ENCODE data around the gene CHD9NB.
"Not testable (repeated sequence)": the region's sequence is repeated elsewhere in the genome, so short reads cannot be mapped to it uniquely, and the experiment has no call there.

CHD9NB gene

DNA sequence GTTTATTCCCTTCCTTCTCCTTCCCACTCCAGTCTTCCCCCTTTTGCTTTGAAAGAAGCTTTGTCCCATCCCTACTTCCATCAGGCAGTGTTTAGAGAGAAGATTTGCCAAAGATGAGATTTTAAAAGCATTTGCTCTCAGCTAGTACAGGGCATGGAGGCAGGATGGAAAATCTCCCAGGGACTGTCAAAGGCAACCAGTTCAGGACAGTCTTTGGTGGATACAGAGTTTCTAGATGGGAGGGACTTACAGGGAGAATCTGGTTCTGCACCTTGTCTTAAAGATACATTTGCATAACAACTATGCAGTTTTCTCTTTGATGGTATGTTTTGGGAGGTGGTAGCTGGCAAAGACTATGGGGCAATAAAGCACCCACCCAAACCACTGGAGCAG lies 28.3 kb upstream of the CHD9NB start:
- no peaks in the 10 kb centered on the region; the same call in 1 of the 2 replicates for H3K36me3 ChIP-seq
- H3K9me3 ChIP-seq: no peaks in the 10 kb centered on the region
- no peak overlapping the region for H3K4me3 ChIP-seq (ENCODE audit: low read depth, low read length)
- no peak for TF ChIP-seq CTCF (IDR thresholded peaks at IDR 0.05; ENCODE audit: low read depth, low read length)
- peaks cover 62% of the 10 kb centered on the region for H3K4me1 ChIP-seq
- no peak for DNase-seq
- H3K27me3 ChIP-seq: no peaks in the 10 kb centered on the region

GRCh38 chr16:53080345-53081031 lies 27.8 kb upstream of the CHD9NB start:
- TF ChIP-seq CTCF (IDR thresholded peaks at IDR 0.05; ENCODE audit: low read depth, low read length): no peak
- peak; percentile 86 for DNase-seq
- Histone ChIP-seq H3K36me3 (peaks cover 4% of the 10 kb centered on the region; the same call in 1 of the 2 replicates), H3K27me3 (no peaks in the 10 kb centered on the region), H3K4me3 (ENCODE audit: low read depth, low read length) (peak overlapping the region; percentile 29), H3K9me3 (no peaks in the 10 kb centered on the region), H3K4me1 (peaks cover 59% of the 10 kb centered on the region)

- H3K36me3 ChIP-seq: peaks cover 4% of the 10 kb centered on the region; the same call in 1 of the 2 replicates
- H3K9me3 ChIP-seq: no peaks in the 10 kb centered on the region
- H3K4me3 ChIP-seq (ENCODE audit: low read depth, low read length): no peak overlapping the region
- no peak for TF ChIP-seq CTCF (IDR thresholded peaks at IDR 0.05; ENCODE audit: low read depth, low read length)
- peaks cover 46% of the 10 kb centered on the region for H3K4me1 ChIP-seq
- no peak for DNase-seq
- H3K27me3 ChIP-seq: no peaks in the 10 kb centered on the region
These were observed 26.2 kb upstream of the CHD9NB start for GRCh38 chr16:53078765-53079485.

DNA sequence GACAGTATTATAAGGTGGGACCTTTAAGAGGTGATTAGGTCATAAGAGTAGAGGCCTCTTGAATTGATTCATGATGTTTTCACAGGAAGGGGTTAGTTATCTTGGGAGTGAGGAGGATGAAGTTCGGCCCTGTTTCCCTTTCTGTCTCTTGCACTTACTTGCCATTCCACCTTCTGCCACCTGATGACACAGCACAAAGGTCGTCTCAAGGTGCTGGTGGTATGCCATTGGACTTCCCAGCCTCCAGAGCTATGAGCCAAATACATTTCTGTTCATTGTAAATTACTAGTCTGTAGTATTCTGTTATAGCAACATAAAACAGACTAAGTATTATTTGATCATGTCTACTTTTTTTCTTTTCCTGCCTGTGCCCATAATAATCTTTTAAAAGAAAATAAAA lies 25.6 kb upstream of the CHD9NB start:
- no peaks in the 10 kb centered on the region for H3K27me3 ChIP-seq
- peaks cover 44% of the 10 kb centered on the region for H3K4me1 ChIP-seq
- DNase-seq: no peak
- TF ChIP-seq CTCF (IDR thresholded peaks at IDR 0.05; ENCODE audit: low read depth, low read length): no peak
- no peaks in the 10 kb centered on the region for H3K9me3 ChIP-seq
- H3K36me3 ChIP-seq: peaks cover 4% of the 10 kb centered on the region
- no peak overlapping the region for H3K4me3 ChIP-seq (ENCODE audit: low read depth, low read length)

- H3K27me3 ChIP-seq; H3K4me3 ChIP-seq (ENCODE audit: low read depth, low read length); H3K36me3 ChIP-seq; H3K9me3 ChIP-seq; DNase-seq: not testable (repeated sequence)
- H3K4me1 ChIP-seq: peaks cover 28% of the 10 kb centered on the region
These were observed 22.8 kb upstream of the CHD9NB start for GRCh38 chr16:53075461-53075860.

GRCh38 chr16:53074296-53074695 lies 21.6 kb upstream of the CHD9NB start:
- not testable (repeated sequence) for H3K36me3 ChIP-seq, H3K9me3 ChIP-seq
- H3K4me1 ChIP-seq: peaks cover 17% of the 10 kb centered on the region

DNA sequence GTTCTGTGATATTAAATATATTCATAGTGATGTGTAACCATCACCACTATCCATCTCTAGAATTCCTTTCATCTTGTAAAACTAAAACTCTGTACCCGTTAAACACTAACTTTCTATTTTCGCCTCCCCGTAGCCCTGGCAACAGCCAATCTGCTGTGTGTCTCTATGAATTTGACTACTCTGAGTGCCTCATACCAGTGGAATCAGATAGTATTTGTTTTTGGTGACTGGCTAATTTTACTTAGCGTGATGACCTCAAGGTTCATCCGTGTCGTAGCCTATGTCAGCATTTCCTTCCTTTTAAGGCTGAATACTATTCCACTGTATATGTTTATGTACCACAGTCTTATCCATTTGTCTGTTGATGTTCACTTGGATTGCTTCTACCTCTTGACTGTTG lies 20.3 kb upstream of the CHD9NB start:
- no peaks in the 10 kb centered on the region for H3K27me3 ChIP-seq
- H3K4me3 ChIP-seq (ENCODE audit: low read depth, low read length): no peak overlapping the region
- H3K36me3 ChIP-seq: peaks cover 7% of the 10 kb centered on the region
- no peaks in the 10 kb centered on the region for H3K9me3 ChIP-seq
- H3K4me1 ChIP-seq: peaks cover 4% of the 10 kb centered on the region
- TF ChIP-seq CTCF (IDR thresholded peaks at IDR 0.05; ENCODE audit: low read depth, low read length): no peak
- DNase-seq: no peak

More at GRCh38 chr16:53074296-53074695, 21.6 kb upstream of the CHD9NB start:
- not testable (repeated sequence) for DNase-seq; H3K4me3 ChIP-seq (ENCODE audit: low read depth, low read length); H3K27me3 ChIP-seq

Measured in BE2C (cell line).